HepG2 (cell line): ENCODE results near the gene AOX1. TPM values are rescaled to one million over a fixed set of nuclear protein-coding genes. Genes with fewer than 3 reads are reported as not detected.

Source experiments
- ARHGAP35 ChIP-seq: sonication (generic); formaldehyde crosslinking; IDR thresholded peaks from 2 replicates; pipeline ENCODE4 v1.9.0; 2022; ENCODE audit warnings: mild to moderate bottlenecking, inconsistent platforms, moderate library complexity, missing genetic modification reagents, borderline replicate concordance
- CENPBD1 ChIP-seq: sonication (generic); formaldehyde crosslinking; IDR thresholded peaks from 2 replicates; pipeline ENCODE4 v1.8.0; 2022; ENCODE audit warnings: missing genetic modification reagents, low read depth, mild to moderate bottlenecking, borderline replicate concordance
- CHD4 ChIP-seq: fragments of 200-600 bp; sonication (generic); IDR thresholded peaks from 2 replicates; pipeline ENCODE4 v1.7.0; 2017; ENCODE audit warnings: mild to moderate bottlenecking, low read length, borderline replicate concordance
- ETV6 ChIP-seq: sonication (generic); formaldehyde crosslinking; conservative IDR thresholded peaks from 2 replicates; pipeline ENCODE4 v1.4.0; 2020; ENCODE audit warnings: missing genetic modification reagents
- GATAD2A ChIP-seq: IDR thresholded peaks from 2 replicates; pipeline ENCODE4 v1.6.1; 2016
- GRHL1 ChIP-seq: sonication (generic); formaldehyde crosslinking; conservative IDR thresholded peaks from 2 replicates; pipeline ENCODE4 v1.8.0; 2022; ENCODE audit warnings: missing genetic modification reagents
- HHEX ChIP-seq: IDR thresholded peaks from 2 replicates; pipeline ENCODE4 v1.6.1; 2016; ENCODE audit warnings: control low read depth
- HOXA9 ChIP-seq: sonication (generic); formaldehyde crosslinking; IDR thresholded peaks from 2 replicates; pipeline ENCODE4 v1.8.1; 2022; ENCODE audit warnings: missing genetic modification reagents, mild to moderate bottlenecking, moderate library complexity, borderline replicate concordance
- IKZF5 ChIP-seq: IDR thresholded peaks from 2 replicates; pipeline ENCODE4 v1.6.1; 2018; ENCODE audit warnings: missing genetic modification reagents, mild to moderate bottlenecking, missing compliant biosample characterization
- KDM5B ChIP-seq: sonication (generic); formaldehyde crosslinking; IDR thresholded peaks from 2 replicates; pipeline ENCODE4 v1.4.0; 2020; ENCODE audit warnings: missing genetic modification reagents, mild to moderate bottlenecking, borderline replicate concordance
- MED13 ChIP-seq: sonication (generic); formaldehyde crosslinking; IDR thresholded peaks from 2 replicates; pipeline ENCODE4 v1.5.0; 2020; ENCODE audit warnings: missing genetic modification reagents
- MTF1 ChIP-seq: sonication (generic); formaldehyde crosslinking; IDR thresholded peaks from 2 replicates; pipeline ENCODE4 v1.5.0; 2020; ENCODE audit warnings: missing genetic modification reagents
- NFAT5 ChIP-seq: sonication (generic); formaldehyde crosslinking; IDR thresholded peaks from 2 replicates; pipeline ENCODE4 v1.4.0; 2020; ENCODE audit warnings: missing genetic modification reagents
- SP5 ChIP-seq: IDR thresholded peaks from 2 replicates; pipeline ENCODE4 v1.6.1; 2016; ENCODE audit warnings: low read depth, borderline replicate concordance
- SSRP1 ChIP-seq: IDR thresholded peaks from 2 replicates; pipeline ENCODE4 v1.6.1; 2016; ENCODE audit warnings: control low read depth
- TBL1XR1 ChIP-seq: fragments of 150-350 bp; IDR thresholded peaks from 2 replicates; pipeline ENCODE4 v1.6.1; 2014; ENCODE audit warnings: borderline replicate concordance, low read length; ENCODE audit not compliant: partially characterized antibody
- ZNF33A ChIP-seq: sonication (generic); formaldehyde crosslinking; IDR thresholded peaks from 2 replicates; pipeline ENCODE4 v1.5.1; 2020; ENCODE audit warnings: missing genetic modification reagents, mild to moderate bottlenecking, moderate library complexity, borderline replicate concordance
- ZNF547 ChIP-seq: sonication (generic); formaldehyde crosslinking; IDR thresholded peaks from 2 replicates; pipeline ENCODE4 v1.5.1; 2020; ENCODE audit warnings: mild to moderate bottlenecking, missing genetic modification reagents
- ZNF558 ChIP-seq: sonication (generic); formaldehyde crosslinking; IDR thresholded peaks from 2 replicates; pipeline ENCODE4 v1.9.0; 2022; ENCODE audit warnings: mild to moderate bottlenecking, missing genetic modification reagents, borderline replicate concordance
- ZNF563 ChIP-seq: sonication (generic); formaldehyde crosslinking; IDR thresholded peaks from 2 replicates; pipeline ENCODE4 v1.8.0; 2022; ENCODE audit warnings: mild to moderate bottlenecking, moderate library complexity, missing genetic modification reagents
- ZNF652 ChIP-seq: IDR thresholded peaks from 2 replicates; pipeline ENCODE4 v1.6.1; 2016; ENCODE audit warnings: low read depth, borderline replicate concordance
- ZNF678 ChIP-seq: sonication (generic); formaldehyde crosslinking; IDR thresholded peaks from 2 replicates; pipeline ENCODE4 v1.4.0; 2020; ENCODE audit warnings: mild to moderate bottlenecking, missing genetic modification reagents
- ZNF768 ChIP-seq: sonication (generic); formaldehyde crosslinking; IDR thresholded peaks from 2 replicates; pipeline ENCODE4 v1.4.0; 2020; ENCODE audit warnings: missing genetic modification reagents
- ZNF782 ChIP-seq: sonication (generic); formaldehyde crosslinking; IDR thresholded peaks from 2 replicates; pipeline ENCODE4 v1.4.0; 2020; ENCODE audit warnings: missing genetic modification reagents, mild to moderate bottlenecking, borderline replicate concordance
- polyA plus RNA-seq, 8 experiments: library from polyadenylated mRNA; depleted of rRNA in 3 of 8; stranded (reverse) in 7 of 8; unstranded in 1 of 8; fragments of >200 nt; fragmentation: Illumina TruSeq in 4 of 8; extraction: Trizol in 4 of 8; gene quantifications; 2 replicates each; pipeline versions ENCODE4 v1.2.1 to v1.2.3, GENCODE V29; 2011 to 2016; ENCODE audit warnings: low read depth in 4 of 8, missing spikeins in 1 of 8, mixed read lengths in 1 of 8; ENCODE audit not compliant: insufficient read depth in 1 of 8
- total RNA-seq, 5 experiments: library from RNA; depleted of rRNA; stranded (reverse); fragments of >200 nt; fragmentation: Illumina TruSeq; extraction: Trizol; gene quantifications; 2 replicates each; pipeline ENCODE4 v1.2.3, GENCODE V29; 2016; ENCODE audit warnings: low read depth in 1 of 5

The AOX1 gene
- total and polyA plus RNA-seq, 2 of the 13 experiments (the other 11 are each of a cell fraction or from before 2014, with no cell fraction given), result 9.2 to 18.0 TPM

GRCh38 chr2:200702646-200703118 is 116.9 kb downstream of the AOX1 start (continued):
- TF ChIP-seq ZNF558 (CRISPR knock-in tag) (no peak), TBL1XR1 (peak; percentile 59), ZNF678 (CRISPR knock-in tag) (no peak), NFAT5 (no peak), CENPBD1 (no peak), IKZF5 (CRISPR knock-in tag) (peak; percentile 47; the same call in 1 of the 2 replicates), MED13 (no peak), SP5 (CRISPR knock-in tag) (no peak), HHEX (CRISPR knock-in tag) (peak; percentile 68), ZNF652 (CRISPR knock-in tag) (no peak), HOXA9 (CRISPR knock-in tag) (no peak), ETV6 (CRISPR knock-in tag) (no peak), CHD4 (no peak; the same call in 1 of the 2 replicates), GRHL1 (CRISPR knock-in tag) (no peak), ZNF547 (CRISPR knock-in tag) (no peak), SSRP1 (CRISPR knock-in tag) (peak; percentile 51; the same call in 1 of the 2 replicates), MTF1 (no peak), KDM5B (no peak), ZNF33A (CRISPR knock-in tag) (no peak), GATAD2A (CRISPR knock-in tag) (peak; percentile 83), ZNF782 (CRISPR knock-in tag) (no peak), ZNF768 (CRISPR knock-in tag) (no peak), ZNF563 (CRISPR knock-in tag) (no peak), ARHGAP35 (CRISPR knock-in tag) (no peak)
